Thyroid gland (tissue), 4 donors: ENCODE data around the gene FOXN4.

Source experiments
- POLR2A ChIP-seq, 2 donors: fragments of 450-650 bp; IDR thresholded peaks; one replicate each; pipeline ENCODE4 v1.6.1; 2017; ENCODE audit warnings: antibody characterized with exemption in 2 of 2, mild to moderate bottlenecking in 2 of 2, moderate library complexity in 1 of 2
- TF ChIP-seq, protein P1 (sequence below), 6 experiments: fragments of 200-600 bp in 3 of 6; fragments of 450-650 bp in 3 of 6; sonication (generic) in 3 of 6; IDR thresholded peaks; one replicate each; pipeline ENCODE4 v1.5.1; 2016 to 2019; ENCODE audit warnings: antibody characterized with exemption in 6 of 6, mild to moderate bottlenecking in 2 of 6, inconsistent platforms in 1 of 6, moderate library complexity in 1 of 6

DNA sequence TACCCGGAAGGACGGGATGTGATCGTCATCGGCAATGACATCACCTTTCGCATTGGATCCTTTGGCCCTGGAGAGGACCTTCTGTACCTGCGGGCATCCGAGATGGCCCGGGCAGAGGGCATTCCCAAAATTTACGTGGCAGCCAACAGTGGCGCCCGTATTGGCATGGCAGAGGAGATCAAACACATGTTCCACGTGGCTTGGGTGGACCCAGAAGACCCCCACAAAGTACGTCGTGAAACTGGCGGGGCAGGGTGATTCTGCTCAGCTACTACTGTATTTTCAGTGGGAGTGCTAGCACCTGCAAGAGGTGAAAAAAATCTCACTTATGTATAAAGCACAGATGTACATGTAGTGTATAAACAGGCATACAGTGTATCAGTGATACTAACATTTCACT is 62.9 kb downstream of the FOXN4 start:
- TF ChIP-seq POLR2A (IDR thresholded peaks at IDR 0.05), result no peak
- TF ChIP-seq, protein P1, sequence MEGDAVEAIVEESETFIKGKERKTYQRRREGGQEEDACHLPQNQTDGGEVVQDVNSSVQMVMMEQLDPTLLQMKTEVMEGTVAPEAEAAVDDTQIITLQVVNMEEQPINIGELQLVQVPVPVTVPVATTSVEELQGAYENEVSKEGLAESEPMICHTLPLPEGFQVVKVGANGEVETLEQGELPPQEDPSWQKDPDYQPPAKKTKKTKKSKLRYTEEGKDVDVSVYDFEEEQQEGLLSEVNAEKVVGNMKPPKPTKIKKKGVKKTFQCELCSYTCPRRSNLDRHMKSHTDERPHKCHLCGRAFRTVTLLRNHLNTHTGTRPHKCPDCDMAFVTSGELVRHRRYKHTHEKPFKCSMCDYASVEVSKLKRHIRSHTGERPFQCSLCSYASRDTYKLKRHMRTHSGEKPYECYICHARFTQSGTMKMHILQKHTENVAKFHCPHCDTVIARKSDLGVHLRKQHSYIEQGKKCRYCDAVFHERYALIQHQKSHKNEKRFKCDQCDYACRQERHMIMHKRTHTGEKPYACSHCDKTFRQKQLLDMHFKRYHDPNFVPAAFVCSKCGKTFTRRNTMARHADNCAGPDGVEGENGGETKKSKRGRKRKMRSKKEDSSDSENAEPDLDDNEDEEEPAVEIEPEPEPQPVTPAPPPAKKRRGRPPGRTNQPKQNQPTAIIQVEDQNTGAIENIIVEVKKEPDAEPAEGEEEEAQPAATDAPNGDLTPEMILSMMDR (IDR thresholded peaks at IDR 0.05), result no peak
